ENCODE results near the gene GLRA3.
"Not testable (repeated sequence)": the region's sequence is repeated elsewhere in the genome, so short reads cannot be mapped to it uniquely, and the experiment has no call there.

The GLRA3 gene

GRCh38 chr4:174808836-174809235 lies 20.2 kb downstream of the GLRA3 start:
- no peak for DNase-seq

- DNase-seq, result no peak
Observed at GRCh38 chr4:174808119-174808518, 20.9 kb downstream of the GLRA3 start.

GRCh38 chr4:174805746-174806145 lies 23.3 kb downstream of the GLRA3 start:
- no peak for DNase-seq

GRCh38 chr4:174794543-174795094 lies 34.4 kb downstream of the GLRA3 start:
- no peak for DNase-seq

- no peak for DNase-seq
Observed at GRCh38 chr4:174789657-174790056, 39.4 kb downstream of the GLRA3 start.

- not testable (repeated sequence) for DNase-seq
Observed at GRCh38 chr4:174778274-174778986, 50.6 kb downstream of the GLRA3 start.

GRCh38 chr4:174775366-174775765 lies 53.7 kb downstream of the GLRA3 start:
- DNase-seq, result no peak

- no peak for DNase-seq
Observed at GRCh38 chr4:174764105-174764729, 64.8 kb downstream of the GLRA3 start.

- peak; percentile 34 for DNase-seq
Observed at GRCh38 chr4:174763454-174764104, 65.5 kb downstream of the GLRA3 start.

- no peak for DNase-seq
Observed at GRCh38 chr4:174761451-174761850, 67.6 kb downstream of the GLRA3 start.

- DNase-seq, result no peak
Observed at GRCh38 chr4:174757736-174758135, 71.3 kb downstream of the GLRA3 start.

GRCh38 chr4:174753021-174753420 lies 76.0 kb downstream of the GLRA3 start:
- peak; percentile 24 for DNase-seq

GRCh38 chr4:174752026-174752425 lies 77.0 kb downstream of the GLRA3 start:
- no peak for DNase-seq

- DNase-seq, result no peak
Observed at GRCh38 chr4:174749091-174749490, 80.0 kb downstream of the GLRA3 start.

GRCh38 chr4:174746710-174747109 lies 82.3 kb downstream of the GLRA3 start:
- no peak for DNase-seq

GRCh38 chr4:174742561-174742960 lies 86.5 kb downstream of the GLRA3 start:
- no peak for DNase-seq

- DNase-seq, result no peak
Observed at GRCh38 chr4:174739576-174739975, 89.5 kb downstream of the GLRA3 start.

- no peak for DNase-seq
Observed at GRCh38 chr4:174734181-174734580, 94.9 kb downstream of the GLRA3 start.

GRCh38 chr4:174717828-174718227 lies 111.2 kb downstream of the GLRA3 start:
- no peak for DNase-seq

GRCh38 chr4:174716986-174717770 lies 111.9 kb downstream of the GLRA3 start:
- no peak for DNase-seq

- DNase-seq, result no peak
Observed at GRCh38 chr4:174714393-174715211, 114.4 kb downstream of the GLRA3 start.

- DNase-seq, result no peak
Observed at GRCh38 chr4:174713821-174714220, 115.2 kb downstream of the GLRA3 start.

All from NCI-H524 treated with DMSO at 0.1 percent for 48 hours (cell line).